Stimulated activated CD8-positive, alpha-beta memory T cell treated with anti-CD3 and anti-CD28 coated beads, Interleukin-15, amount 100 ng/mL, for 1 hour (primary cell): Measurements from ENCODE around the gene DENND5A.

Source experiments
- DNase-seq: peaks from one replicate; pipeline ENCODE4 v3.0.0-alpha.2; 2020; ENCODE audit warnings: low read depth

The DENND5A gene

DNA sequence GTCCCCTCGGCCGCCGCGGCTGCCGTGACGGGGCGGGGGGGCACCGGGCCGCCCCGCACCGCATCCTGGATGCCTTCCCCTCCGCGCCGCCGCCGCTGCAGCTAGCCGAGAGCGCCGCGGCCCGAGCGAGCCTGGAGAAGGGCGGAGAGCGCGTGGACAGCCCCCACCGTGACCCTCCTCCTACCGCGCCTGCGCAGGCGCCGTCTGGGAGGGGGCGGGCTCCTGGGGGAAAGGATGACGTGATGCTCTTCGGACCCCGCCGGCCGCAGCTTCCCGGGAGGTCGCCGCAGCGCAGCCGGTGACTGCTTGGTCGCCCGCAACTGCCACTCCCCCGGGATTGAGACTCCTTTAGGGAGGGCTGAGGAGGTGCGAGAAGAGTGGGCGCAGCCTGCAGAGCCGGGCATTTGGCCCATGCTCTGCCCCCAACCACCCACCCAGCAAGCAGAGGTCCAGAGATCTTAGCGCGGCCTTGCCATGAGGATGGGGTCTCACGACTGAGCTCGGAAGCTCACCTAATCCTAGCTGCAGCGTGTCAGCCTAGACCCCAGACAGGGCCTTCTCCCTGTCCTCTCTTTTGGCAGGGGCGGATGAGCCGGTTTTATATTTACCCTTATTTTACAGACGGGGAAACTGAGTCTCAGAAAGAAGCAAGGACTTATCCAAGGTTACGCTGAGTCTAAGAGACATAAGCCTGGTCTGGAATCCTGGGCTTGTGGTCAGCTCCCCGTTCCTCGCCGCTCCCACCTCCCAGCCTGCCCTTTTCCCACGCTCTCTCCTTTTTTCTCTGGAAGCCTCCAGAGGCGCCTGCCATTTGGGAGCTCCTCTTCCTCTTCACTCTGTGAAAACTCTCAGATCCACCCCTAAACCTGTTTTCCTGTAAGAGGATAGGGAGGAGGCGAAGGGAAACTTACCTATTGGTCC lies at the start of gene DENND5A:
TSS of gene DENND5A (minus strand) at position 140 of the 921 bp plus-strand sequence. CDS start 281 bp downstream, outside the sequence.
- DNase-seq, result no peak

DNA sequence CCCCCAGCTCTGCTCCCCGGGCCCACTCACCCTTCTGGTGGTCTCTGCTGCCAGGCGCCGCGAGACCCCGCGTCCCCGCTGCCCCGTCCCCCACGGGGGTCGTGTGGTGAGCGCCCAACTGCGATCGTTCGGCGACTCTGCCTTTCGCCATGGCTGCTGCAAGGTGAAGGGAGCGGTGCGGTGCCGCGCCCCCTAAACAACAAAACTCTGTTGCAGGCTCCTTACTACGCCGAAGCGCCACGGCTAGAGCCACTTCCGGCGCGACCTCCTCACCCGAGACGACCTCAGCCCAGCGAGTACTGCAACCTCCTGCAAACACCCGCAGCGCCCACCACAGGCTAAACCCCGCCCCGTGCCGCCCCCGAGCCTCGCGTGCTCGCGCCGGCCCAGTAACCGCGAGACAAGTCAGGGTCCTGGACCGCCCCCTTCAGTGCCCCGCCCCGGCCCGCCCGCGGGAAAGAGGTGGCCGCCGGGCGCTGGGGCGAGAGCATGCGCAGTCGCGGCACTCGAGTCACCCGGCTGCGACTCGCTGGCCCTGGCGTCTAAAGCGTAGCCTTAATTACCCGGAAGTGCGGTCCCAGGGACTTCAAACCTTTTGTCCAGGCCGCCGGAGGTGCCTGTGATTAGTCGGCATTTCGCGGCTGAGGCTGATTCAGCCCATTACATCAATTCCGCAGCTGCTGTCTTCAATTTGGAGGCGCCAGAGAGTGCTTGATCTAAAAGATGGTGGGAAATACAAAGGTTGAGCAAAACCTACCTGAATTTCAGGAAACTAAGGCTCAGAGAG lies 49.3 kb upstream of the DENND5A start, which contains the start of gene TMEM41B:
TSS of gene TMEM41B (minus strand) at position 303 of the 787 bp plus-strand sequence. CDS start at position 151, 152 bp downstream.
- peak; percentile 99 for DNase-seq

DNA sequence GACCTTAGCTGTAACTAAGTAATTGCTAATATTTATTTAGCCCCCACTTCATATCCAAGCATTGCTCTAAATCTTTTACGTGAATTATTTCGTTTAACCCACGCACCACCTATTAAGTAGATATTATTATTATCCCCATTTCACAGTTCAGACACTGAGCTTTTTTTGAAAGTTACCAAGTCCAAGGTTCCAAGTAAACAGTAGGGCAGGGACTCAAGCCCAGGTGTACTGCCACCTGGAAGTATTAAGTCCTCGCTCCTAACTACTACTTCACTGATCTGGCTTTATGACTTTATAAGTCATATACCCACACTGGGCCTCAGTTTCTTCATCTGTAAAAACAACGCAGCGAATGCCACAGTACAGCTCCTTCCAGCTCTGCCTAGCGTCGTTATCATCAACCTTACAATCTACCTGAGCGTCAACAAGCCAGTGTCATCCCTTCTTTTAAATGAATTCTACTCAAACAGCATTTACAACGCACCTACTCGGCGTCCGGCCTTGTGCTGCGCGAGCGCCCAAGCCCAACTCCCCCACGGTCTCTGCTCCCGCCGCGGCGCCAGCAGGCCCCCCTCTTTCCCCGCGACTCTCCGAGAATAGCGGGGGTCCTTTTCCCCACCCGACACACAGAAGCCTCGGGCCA lies 48.6 kb upstream of the DENND5A start:
- peak; percentile 15 for DNase-seq

DNA sequence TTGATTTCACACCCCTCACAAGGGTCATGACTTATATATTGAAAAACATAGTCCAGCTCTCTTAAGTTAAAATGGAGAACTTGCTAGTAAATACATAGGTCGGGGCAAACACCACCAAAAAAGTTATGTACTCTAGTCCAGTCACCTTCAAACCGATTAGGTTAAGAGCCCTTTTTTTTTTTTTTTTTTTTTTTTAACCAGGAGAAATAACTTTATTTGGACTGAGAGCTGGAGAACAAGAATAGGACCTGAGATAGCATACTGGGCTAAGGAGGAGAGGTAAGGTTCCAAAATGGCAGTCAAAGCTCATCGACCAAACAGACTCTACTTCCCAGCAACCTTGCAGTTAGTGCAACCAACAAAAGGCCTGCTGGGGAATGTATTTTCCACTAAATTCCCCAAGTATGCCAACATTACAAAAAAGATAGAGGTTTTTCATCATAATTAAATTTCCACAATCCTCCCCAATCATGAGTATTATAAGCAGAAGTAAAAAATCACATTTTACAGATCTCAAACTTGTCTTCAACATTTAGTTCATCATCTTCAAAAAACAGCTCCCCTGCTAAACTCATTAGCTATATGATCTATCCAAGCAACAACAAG lies 45.4 kb upstream of the DENND5A start:
- no peak for DNase-seq

DNA sequence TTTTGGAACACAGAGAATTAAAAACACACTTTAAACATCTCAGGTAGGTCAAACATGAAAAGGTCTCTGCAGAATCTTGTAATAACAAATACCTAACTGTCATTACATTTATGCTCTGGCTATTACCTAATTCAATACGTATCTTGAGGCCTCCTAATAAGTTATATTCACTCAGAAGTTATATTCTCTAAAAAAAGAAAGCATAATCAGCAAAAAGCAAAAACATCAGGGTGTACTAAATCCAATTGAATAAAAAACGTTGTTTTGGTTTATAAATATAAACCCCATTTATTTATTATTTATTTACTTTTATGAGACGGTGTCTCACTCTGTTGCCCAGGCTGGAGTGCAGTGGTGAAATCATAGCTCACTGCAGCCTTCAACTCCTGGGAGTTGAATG lies 39.0 kb upstream of the DENND5A start:
- no peak for DNase-seq

DNA sequence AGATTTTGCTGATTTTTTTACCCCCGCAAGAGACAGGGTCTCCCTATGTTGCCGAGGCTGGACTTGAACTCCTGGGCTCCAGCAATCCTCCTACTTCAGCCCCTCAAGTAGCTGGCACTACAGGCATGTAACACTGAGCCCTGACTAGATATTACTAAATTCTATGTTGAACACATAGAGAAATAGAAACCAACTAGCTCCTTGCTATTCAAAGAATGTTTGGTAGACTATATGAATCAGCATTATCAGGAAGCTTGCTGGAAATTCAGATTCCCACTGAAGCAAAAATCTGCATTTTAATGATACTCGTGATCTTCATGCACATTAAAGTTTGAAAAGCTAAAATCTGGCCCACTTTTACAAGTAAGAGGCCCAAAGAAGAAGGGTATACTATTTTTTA lies 37.3 kb upstream of the DENND5A start:
- no peak for DNase-seq

DNA sequence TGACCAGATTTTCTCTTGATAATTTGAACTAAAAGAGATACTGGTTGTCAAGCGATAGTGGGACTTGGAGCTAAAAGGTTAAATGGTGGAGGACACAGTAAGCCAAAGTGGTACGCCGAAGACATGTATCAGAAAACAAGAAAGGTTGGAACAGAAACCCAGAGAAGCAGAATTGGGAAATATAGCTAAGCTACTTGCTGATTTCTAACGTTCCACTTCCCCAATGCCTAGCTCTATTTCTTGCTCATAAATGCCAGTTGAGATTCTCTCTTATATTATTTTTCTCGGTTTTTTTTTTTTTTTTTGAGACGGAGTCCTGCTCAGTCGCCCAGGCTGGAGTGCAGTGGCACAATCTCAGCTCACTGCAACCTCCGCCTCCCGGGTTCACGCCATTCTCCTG lies 36.6 kb upstream of the DENND5A start:
- no peak for DNase-seq

DNA sequence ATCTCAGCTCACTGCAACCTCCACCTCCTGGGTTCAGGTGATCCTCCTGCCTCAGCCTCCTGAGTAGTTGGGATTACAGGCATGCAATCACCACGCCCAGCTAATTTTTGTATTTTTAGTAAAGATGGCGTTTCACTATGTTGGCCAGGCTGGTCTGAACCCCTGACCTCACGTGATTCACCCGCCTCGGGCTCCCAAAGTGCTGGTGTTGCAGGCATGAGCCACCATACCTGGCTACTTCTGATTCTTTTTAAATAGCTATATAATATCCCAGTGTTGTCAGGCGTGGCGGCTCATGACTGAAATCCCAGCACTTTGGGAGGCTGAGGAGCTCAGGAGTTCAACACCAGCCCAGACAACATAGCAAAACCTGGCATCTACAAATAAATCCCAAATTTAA lies 28.5 kb upstream of the DENND5A start:
- no peak for DNase-seq

DNA sequence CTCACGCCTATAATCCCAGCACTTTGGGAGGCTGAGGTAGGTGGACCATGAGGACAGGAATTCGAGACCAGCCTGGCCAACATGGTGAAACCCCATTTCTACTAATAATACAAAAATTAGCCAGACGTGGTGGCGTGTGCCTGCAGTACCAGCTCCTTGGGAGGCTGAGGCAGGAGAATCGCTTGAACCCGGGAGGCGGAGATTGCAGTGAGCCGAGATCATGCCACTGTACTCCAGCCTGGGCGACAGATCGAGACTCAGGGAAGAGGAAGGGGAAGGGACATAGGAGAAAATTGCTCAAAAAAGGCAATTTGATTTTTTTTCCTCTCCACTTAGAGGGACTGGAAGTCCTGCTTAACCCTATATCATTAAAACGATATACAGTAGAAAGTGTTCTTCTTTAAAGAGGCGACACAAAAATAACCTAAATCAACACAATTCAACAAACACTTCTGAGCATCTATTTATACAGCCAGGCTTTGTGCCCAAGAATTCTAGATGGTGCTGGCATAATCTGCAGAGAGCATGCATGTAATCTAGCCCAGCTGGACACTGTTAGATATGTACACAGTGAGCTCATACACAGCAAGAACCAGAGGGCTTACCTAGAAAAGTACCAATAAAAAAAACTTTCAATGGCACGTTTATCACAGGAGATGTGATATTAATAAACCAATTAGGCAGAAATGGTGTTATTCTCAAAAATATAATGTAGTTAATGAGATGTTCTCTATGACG lies 20.9 kb upstream of the DENND5A start:
- no peak for DNase-seq

DNA sequence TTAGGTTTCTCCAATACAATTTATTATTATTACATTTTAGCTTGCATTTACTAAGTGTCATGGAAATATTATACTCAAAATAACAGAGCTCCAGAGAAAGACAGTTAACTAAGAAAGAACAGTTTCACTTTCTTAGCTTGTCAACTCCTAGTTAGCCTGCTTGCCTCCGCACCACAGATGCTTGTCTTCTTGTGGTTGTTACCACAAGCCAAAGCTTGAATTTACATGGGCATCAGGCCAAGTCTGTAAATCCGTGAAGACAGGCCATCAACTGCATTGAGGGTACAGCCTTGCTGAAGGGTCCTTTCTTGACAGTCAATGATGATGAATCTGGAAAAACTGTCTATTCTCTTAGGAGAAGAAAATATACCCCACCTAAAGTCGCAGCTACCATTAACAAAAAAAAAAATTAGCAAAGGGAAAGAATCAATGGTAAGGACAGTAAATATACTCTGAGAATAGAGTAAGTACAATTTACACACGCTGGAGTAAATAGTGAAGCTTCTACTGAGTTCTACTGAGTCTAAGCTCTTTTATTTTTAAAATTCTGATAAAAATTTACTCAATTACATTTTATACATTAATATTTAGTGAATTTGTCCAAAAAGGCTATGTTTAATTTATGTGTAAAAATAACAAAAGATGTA lies 15.6 kb upstream of the DENND5A start:
- DNase-seq, result peak; percentile 20

DNA sequence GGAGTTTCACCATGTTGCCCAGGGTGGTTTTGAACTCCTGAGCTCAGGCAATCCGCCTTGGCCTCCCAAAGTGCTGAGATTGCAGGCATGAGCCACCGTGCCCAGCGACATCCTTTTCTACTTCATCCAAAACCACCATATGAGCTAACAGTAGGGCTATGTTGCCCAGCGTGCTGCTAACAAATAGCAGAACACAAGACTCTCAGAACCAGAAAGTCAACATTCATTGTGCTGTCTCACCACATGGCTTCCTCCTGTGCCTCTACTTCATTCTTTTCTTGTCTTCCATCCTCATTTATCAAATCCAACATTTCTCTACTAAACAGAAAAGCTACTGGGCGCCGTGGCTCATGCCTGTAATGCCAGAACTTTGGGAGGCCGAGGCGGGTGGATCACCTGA lies 12.0 kb upstream of the DENND5A start:
- DNase-seq, result no peak

DNA sequence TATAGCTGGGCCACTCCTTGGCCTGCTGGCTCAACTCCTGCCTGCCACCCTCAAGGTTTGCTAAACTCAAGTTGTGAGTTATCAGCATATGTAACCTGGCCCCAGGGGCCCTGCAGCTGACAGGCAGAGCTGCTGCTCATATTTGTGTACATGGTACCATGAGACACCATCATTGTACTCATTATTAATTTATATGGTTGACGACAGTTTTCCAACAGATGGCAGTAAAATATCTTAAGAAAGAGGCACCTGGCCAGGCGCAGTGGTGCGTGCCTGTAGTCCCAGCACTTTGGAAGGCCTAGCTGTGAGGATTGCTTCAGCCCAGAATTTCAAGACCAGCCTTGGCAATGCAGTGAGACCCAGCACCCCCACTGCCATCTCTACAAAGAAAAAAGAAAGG lies 11.4 kb upstream of the DENND5A start:
- no peak for DNase-seq

DNA sequence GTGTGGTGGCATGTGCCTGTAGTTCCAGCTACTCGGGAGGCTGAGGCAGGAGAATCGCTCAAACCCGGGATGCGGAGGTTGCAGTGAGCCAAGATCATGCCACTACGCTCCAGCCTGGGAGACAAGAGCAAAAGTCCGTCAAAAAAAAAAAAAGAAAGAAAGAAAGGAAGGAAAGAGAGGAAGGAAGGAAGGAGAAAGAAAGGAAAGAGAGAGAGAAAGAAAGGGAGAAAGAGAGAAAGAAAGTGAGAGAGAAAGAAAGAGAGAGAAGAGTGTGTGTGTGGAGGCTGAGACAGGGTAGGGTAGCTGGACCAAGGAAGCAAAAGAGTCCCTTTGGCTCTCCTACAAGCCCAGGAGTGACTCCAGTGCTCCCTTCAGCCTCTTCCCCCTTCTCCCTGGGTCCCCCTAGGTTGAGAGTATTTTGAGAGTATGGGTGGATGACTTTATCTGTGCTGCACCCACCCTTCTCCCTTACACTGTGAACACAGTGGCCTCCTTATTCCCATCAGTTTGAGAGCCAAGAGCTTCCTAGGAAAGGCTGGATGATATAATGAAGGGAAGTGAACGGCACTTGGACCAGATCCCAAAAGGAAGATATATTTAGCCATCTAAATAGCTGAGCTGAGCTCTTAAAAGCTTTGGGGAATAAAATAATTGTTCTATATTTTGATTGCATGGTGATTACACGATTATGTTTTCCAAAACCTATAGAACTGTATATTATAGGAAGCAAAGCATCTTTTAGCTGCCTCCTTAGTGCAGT lies 9.5 kb upstream of the DENND5A start:
- DNase-seq, result no peak

DNA sequence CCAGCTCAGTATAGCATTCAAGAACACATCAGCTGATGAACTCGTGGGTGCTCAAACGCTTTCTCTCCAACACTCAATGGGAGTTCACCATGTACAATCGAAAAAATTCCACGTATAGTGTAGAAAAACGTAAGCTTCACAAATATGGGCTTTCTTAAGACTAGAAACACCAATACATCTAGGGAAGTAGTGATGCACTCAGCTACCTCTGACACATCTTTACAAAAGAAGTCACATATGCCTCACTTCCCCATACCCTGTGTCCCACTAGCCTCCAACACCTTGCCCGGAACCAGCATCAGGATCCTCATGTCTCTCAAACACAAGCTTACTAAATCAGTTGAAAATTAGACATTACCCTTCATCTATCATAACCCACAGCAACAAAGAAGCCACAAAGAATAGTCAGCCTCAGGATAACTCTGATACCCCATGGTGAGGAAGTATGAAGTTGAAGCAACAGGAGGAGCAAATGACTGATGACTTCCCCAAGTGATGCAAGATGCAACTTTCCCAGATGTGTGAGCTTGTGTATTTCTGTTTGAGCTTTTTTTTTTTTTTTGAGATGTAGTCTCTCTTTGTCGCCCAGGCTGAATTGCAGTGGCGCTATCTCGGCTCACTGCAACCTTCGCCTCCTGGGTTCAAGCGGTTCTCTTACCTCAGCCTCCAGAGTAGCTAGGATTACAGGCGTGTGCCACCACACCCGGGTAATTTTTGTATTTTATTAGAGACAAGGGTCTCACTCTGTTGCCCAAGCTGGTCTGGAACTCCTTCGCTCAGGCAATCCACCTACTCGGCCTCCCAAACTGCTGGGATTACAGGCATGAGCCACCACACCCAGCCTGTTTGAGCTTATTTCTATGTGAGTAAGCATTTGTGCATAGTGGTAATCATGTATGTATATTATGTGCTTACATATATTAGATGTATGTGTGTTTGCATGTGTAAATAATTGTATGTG lies 8.5 kb upstream of the DENND5A start:
- DNase-seq, result no peak

DNA sequence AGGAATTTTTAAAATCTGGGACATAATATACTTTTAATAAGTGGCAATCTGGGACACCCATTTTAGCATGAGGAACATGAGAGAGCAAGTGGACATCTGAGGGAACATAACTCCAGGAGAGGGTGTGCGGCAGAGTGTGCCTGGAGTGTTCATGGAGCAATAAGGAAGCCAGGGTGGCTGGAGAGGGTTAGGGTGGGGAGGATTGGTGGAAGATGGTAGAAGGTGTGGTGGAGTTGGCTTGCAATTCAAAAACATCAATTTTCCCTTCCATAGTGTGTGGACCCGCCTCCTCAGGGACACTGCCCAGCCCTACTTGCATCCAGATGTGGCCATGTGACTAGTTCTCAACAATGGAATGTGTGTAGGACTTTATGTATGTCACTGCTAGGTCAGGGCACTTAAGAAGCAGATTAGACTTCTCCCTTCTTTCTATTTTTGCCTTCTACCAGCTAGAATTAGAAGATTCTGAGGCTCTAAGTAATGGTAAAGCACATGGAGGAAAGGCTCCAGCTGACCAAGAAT lies 4.4 kb upstream of the DENND5A start:
- DNase-seq, result no peak

DNA sequence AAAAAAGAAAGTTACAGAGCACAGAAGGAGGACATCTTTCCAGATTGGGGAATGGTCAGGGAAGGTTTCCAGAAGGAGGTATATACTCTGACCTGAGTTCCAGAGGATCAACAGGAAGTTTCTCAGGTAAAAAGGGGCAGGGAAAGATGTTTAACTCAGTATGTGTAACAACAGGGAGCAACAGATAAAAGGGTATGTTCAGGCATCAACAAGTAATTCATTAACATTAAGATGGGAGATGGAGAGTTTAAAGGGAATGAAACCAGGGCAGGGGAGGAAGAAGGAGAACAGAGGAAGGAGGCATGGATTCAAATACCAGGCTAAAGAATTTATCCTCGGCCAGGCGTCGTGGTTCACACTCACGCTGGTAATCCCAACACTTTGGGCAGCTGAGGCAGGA lies 2.5 kb upstream of the DENND5A start:
- no peak for DNase-seq

DNA sequence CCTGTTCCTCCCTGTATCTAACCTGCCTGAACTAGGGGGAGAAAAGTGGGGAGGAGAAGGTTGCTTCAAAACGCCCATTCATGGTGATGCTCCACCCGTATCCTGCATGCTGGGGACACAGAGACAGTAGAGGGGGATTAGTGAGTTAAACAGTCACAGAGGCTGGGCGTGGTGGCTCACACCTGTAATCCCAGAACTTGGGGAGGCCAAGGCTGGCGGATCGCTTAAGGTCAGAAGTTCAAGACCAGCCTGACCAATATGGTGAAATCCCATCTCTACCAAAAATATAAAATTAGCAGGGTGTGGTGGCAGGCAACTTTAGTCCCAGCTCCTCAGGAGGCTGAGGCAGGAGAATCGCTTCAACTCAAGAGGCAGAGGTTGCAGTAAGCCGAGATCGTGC lies 1.8 kb upstream of the DENND5A start:
- no peak for DNase-seq

DNA sequence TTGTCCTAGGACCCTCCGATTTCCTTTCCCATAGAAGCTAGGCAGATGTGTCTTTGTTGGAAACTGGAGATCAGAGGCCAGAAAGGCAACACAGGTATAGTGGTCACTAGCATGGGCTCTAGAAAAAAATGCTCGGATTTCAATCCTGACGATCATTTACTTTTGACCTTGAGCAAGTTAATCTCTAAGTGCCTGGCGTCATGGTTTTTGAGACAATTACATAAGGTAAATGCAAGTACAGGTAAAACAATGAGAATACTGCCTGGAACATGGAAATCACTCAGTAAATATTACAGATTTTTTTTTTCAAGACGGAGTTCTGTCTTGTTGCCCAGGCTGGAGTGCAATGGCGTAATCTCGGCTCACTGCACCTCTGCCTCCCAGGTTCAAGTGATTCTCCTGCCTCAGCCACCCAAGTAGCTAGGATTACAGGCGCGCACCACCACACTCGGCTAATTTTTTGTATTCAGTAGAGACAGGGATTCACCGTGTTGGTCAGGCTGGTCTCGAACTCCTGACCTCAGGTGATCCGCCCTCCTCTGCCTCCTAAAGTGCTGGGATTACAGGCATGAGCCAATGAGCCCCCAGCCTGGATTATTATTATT lies 1.1 kb upstream of the DENND5A start:
- no peak for DNase-seq
